HG03196 (cell line): ENCODE data around the gene NBL1.

Experiments used
- ATAC-seq: cut with Tn5 transposase; IDR thresholded peaks from one replicate; pipeline ENCODE4 v1.9.1; 2021; ENCODE audit not compliant: unreplicated experiment

NBL1 gene

GRCh38 chr1:19645411-19646251 lies 1.5 kb downstream of the NBL1 start:
- no peak for ATAC-seq

- ATAC-seq, result no peak
Measured at GRCh38 chr1:19646377-19647319, 2.5 kb downstream of the NBL1 start.

- ATAC-seq, result no peak
Measured at GRCh38 chr1:19647643-19648042, 3.5 kb downstream of the NBL1 start.

GRCh38 chr1:19648239-19648638 lies 4.1 kb downstream of the NBL1 start:
- ATAC-seq, result no peak

- ATAC-seq, result no peak
Measured at GRCh38 chr1:19648689-19649088, 4.6 kb downstream of the NBL1 start.

GRCh38 chr1:19650416-19651140 lies 6.5 kb downstream of the NBL1 start:
- no peak for ATAC-seq

GRCh38 chr1:19651141-19651737 lies 7.1 kb downstream of the NBL1 start:
- ATAC-seq, result no peak

GRCh38 chr1:19654386-19654785 lies 10.3 kb downstream of the NBL1 start:
- no peak for ATAC-seq

- ATAC-seq, result no peak
Measured at GRCh38 chr1:19654886-19655717, 11.0 kb downstream of the NBL1 start.

- no peak for ATAC-seq
Measured at GRCh38 chr1:19655718-19656080, 11.6 kb downstream of the NBL1 start.

GRCh38 chr1:19656134-19656779 lies 12.1 kb downstream of the NBL1 start:
- ATAC-seq, result no peak

GRCh38 chr1:19656780-19657466 lies 12.8 kb downstream of the NBL1 start:
- ATAC-seq, result no peak

GRCh38 chr1:19657511-19657910 lies 13.4 kb downstream of the NBL1 start:
- ATAC-seq, result no peak

- no peak for ATAC-seq
Measured at GRCh38 chr1:19658186-19658585, 14.1 kb downstream of the NBL1 start.

- no peak for ATAC-seq
Measured at GRCh38 chr1:19661721-19662228, 17.7 kb downstream of the NBL1 start.

GRCh38 chr1:19662313-19662712 lies 18.2 kb downstream of the NBL1 start:
- ATAC-seq, result no peak

GRCh38 chr1:19664453-19665185 lies 20.5 kb downstream of the NBL1 start, which contains the start of gene HTR6:
Gene HTR6, plus strand, starts transcription at chr1:19664875. Its CDS starts 879 bp downstream, at chr1:19665754.
- no peak for ATAC-seq

- no peak for ATAC-seq
Measured at GRCh38 chr1:19665186-19665495, 21.0 kb downstream of the NBL1 start.
